Measurements from ENCODE around the gene CDK17. TPM values are rescaled to one million over a fixed set of nuclear protein-coding genes. Genes with fewer than 3 reads are reported as not detected.
A peak's percentile ranks its signal among the peaks of the same experiment; 100 is the strongest.

Gene CDK17
- total RNA-seq (2011; cell fraction: chromatin; rRNA removed; ENCODE audit: low replicate concordance): 65.9 and 172 TPM in 2 replicates
- 32.7 and 54.6 TPM in 2 replicates for total RNA-seq (2011; cell fraction: nucleolus; rRNA removed)
- total RNA-seq (2011; cell fraction: nucleoplasm; rRNA removed): 69.6 and 109 TPM in 2 replicates
- 16.8 and 17.5 TPM in 2 replicates for total RNA-seq (2014; rRNA removed)
- 33.0 and 40.7 TPM in 2 replicates for total RNA-seq (2014; rRNA removed; fragmentation: Illumina TruSeq; extraction: Trizol)
- 32.5 and 39.3 TPM in 2 replicates for total RNA-seq (2015; rRNA removed; fragmentation: Illumina TruSeq; extraction: Trizol)
- total RNA-seq (2021): 21.1 and 24.6 TPM in 2 replicates
- polyA plus RNA-seq (2011; rRNA removed): 18.6 and 21.6 TPM in 2 replicates
- polyA plus RNA-seq (2011; cell fraction: cytosol; rRNA removed): 5.4 and 12.0 TPM in 2 replicates
- 18.3 and 30.3 TPM in 2 replicates for polyA plus RNA-seq (2011; cell fraction: nucleus; rRNA removed)
- polyA plus RNA-seq (2012): 13.1 and 14.2 TPM in 2 replicates
- 27.8 and 35.1 TPM in 2 replicates for polyA plus RNA-seq (2014; fragmentation: Illumina TruSeq; extraction: Trizol)
- 1 to 10 TPM; 4.8 to 5.4 TPM for polyA plus RNA-seq (2014; fragmentation: Nextera tagmentation; extraction: Ambion mirVana)
- polyA plus RNA-seq (2014; rRNA removed): 12.9 and 13.9 TPM in 2 replicates
- polyA minus RNA-seq (2011; rRNA and poly(A)+ RNA removed): 80.0 and 84.5 TPM in 2 replicates
- 20.4 and 29.0 TPM in 2 replicates for polyA minus RNA-seq (2011; cell fraction: cytosol; rRNA and poly(A)+ RNA removed)
- polyA minus RNA-seq (2011; cell fraction: nucleus; rRNA and poly(A)+ RNA removed): 45.0 and 95.5 TPM in 2 replicates
- percentile 85 among the genes with signal in this experiment for Bru-seq, nascent RNA
- BruChase-seq, experiment 1, labeled RNA remaining after a 2-hour chase: percentile 91 among the genes with signal in this experiment
- percentile 91 among the genes with signal in this experiment for BruChase-seq, experiment 2, labeled RNA remaining after a 6-hour chase
- long read RNA-seq, experiment 1, full-length matches to known transcripts: 74 of 108 reads
- long read RNA-seq, experiment 1, partial matches to known transcripts: 18 of 108 reads
- long read RNA-seq, experiment 1, other reads (novel, unspliced or antisense): 16 of 108 reads
- long read RNA-seq, experiment 2, full-length matches to known transcripts: 1 of 10 reads
- long read RNA-seq, experiment 2, partial matches to known transcripts: 2 of 10 reads
- long read RNA-seq, experiment 2, other reads (novel, unspliced or antisense): 7 of 10 reads
- long read RNA-seq, experiment 3, full-length matches to known transcripts: 2 of 6 reads
- long read RNA-seq, experiment 3, partial matches to known transcripts: 3 of 6 reads
- long read RNA-seq, experiment 3, other reads (novel, unspliced or antisense): 1 of 6 reads

GRCh38 chr12:96399919-96400630 lies at the start of gene CDK17:
TSS of gene CDK17 (minus strand) at chr12:96400439. CDS start at chr12:96334836, 65,603 bp downstream.
- Histone ChIP-seq H2AFZ (ENCODE audit: low read depth, low read length) (peak within 1 kb of the TSS; percentile 98), H3K36me3 (ENCODE audit: control insufficient read depth, insufficient read depth, low read length) (no peaks in the 10 kb centered on the region), H3K4me1 (replicated peaks in 1 of 2; ENCODE audit: control insufficient read depth in 2 of 2, insufficient read depth in 2 of 2, low read length in 2 of 2) (peaks cover 10% of the 10 kb centered on the region in 2 experiments; a peak in 3 of 5 replicates), H3K9ac (ENCODE audit: insufficient read depth in 1 of 2, low read depth in 2 of 2, low read length in 2 of 2) (peak within 1 kb of the TSS; percentile 86 to 98), H3K9me1 (ENCODE audit: control insufficient read depth, insufficient read depth, low read length) (no peaks in the 10 kb centered on the region), H3K4me2 (ENCODE audit: insufficient read depth, low read length) (peak within 1 kb of the TSS; percentile 94), H4K20me1 (replicated peaks; ENCODE audit: control insufficient read depth, insufficient read depth, low read length) (peaks cover 7% of the 10 kb centered on the region), H3K27ac (ENCODE audit: extremely low read depth, low read depth, low read length) (peak within 1 kb of the TSS; percentile 96), H3K4me3 (peak within 1 kb of the TSS; percentile 90), H3K27me3 (ENCODE audit: control insufficient read depth in 2 of 2, insufficient read depth in 2 of 2, low read length in 2 of 2) (no peaks in the 10 kb centered on the region), H3K79me2 (ENCODE audit: control insufficient read depth, insufficient read depth, low read length) (peaks cover 52% of the 10 kb centered on the region), H3K9me3 (replicated peaks; ENCODE audit: control insufficient read depth, insufficient read depth, low read depth, low read length) (no peaks in the 10 kb centered on the region)
- intact Hi-C loops (cut with micrococcal nuclease): loop anchor here (2.0 to 5.0 kb wide), 7 partner anchors 23 to 338 kb away; partner anchors contain the start of gene CFAP54
- no TSS peak for BruUV-seq (replicated peaks)
- peak; percentile 89 to 94 (median 93) for DNase-seq (ENCODE audit: extremely low read depth in 1 of 4, low spot score in 3 of 4)
- WGBS (ENCODE audit: insufficient coverage, low coverage, missing lambda C conversion rate): under 1% methylated on average over 29 of the region's 112 CpGs
- ATAC-seq: peak; percentile 67
- in situ Hi-C loops (cut with MboI): no loop called here
- ChIA-PET POLR2A (interaction anchor here (0.6 to 4.1 kb wide), 11 partner anchors 12 to 146 kb away, joined by 3 to 20 read pairs (median 3); no protein-coding TSS in a partner anchor), CTCF (ENCODE audit: low intra/inter-chr PET ratio) (no interaction called here)
- no peak for FAIRE-seq
- TF ChIP-seq DIDO1 (tag; IDR thresholded peaks at IDR 0.05; ENCODE audit: low read depth) (no peak), ZNF695 (CRISPR knock-in tag; IDR thresholded peaks at IDR 0.05) (no peak), HNRNPLL (IDR thresholded peaks at IDR 0.05; ENCODE audit: low read depth, low read length, poor library complexity, severe bottlenecking) (peak; percentile 68), POLR2H (tag; IDR thresholded peaks at IDR 0.05; ENCODE audit: low read depth) (peak; percentile 66; the same call in 1 of the 2 replicates), EGR1 (conservative IDR thresholded peaks at IDR 0.05) (peak; percentile 75), ZNF507 (tag; conservative IDR thresholded peaks at IDR 0.05) (no peak), TAF1 (IDR thresholded peaks at IDR 0.05; ENCODE audit: control insufficient read depth, extremely low read depth, insufficient read depth, low read length, severe bottlenecking) (peak; percentile 76), GTF2E2 (tag; IDR thresholded peaks at IDR 0.05) (no peak; the same call in 1 of the 2 replicates), CEBPB (tag; IDR thresholded peaks at IDR 0.05) (no peak), HES1 (IDR thresholded peaks at IDR 0.05; ENCODE audit: low read depth) (no peak), HDAC8 (tag; IDR thresholded peaks at IDR 0.05) (no peak)

Data from K562 (cell line).